Activated CD4-positive, alpha-beta T cell treated with anti-CD3 and anti-CD28 coated beads, Interleukin-2, amount 50 U/mL, for 24 hours (primary cell): ENCODE data around the gene CNTN1.
"Not testable (repeated sequence)": the region's sequence is repeated elsewhere in the genome, so short reads cannot be mapped to it uniquely, and the experiment has no call there.

ENCODE experiments used
- DNase-seq, 2 donors: peaks; one replicate each; pipeline ENCODE4 v3.0.0-alpha.2; 2020; ENCODE audit warnings: low read depth in 1 of 2, low spot score in 1 of 2

The CNTN1 gene

GRCh38 chr12:40697566-40698259 is 5.5 kb downstream of the CNTN1 start:
- no peak for DNase-seq

- DNase-seq: no peak
Measured at GRCh38 chr12:40701756-40702155, 9.5 kb downstream of the CNTN1 start.

GRCh38 chr12:40711121-40711520 is 18.9 kb downstream of the CNTN1 start:
- no peak for DNase-seq

- DNase-seq: no peak
Measured at GRCh38 chr12:40714636-40715035, 22.4 kb downstream of the CNTN1 start.

- no peak for DNase-seq
Measured at GRCh38 chr12:40716037-40716436, 23.8 kb downstream of the CNTN1 start.

GRCh38 chr12:40717576-40717975 is 25.3 kb downstream of the CNTN1 start:
- no peak for DNase-seq

GRCh38 chr12:40718878-40719372 is 26.7 kb downstream of the CNTN1 start:
- DNase-seq: no peak

- no peak for DNase-seq
Measured at GRCh38 chr12:40723001-40723400, 30.8 kb downstream of the CNTN1 start.

GRCh38 chr12:40726366-40726765 is 34.1 kb downstream of the CNTN1 start:
- DNase-seq: no peak

GRCh38 chr12:40727774-40728483 is 35.7 kb downstream of the CNTN1 start:
- DNase-seq: no peak

GRCh38 chr12:40730281-40730680 is 38.0 kb downstream of the CNTN1 start:
- DNase-seq: no peak

- DNase-seq: no peak
Measured at GRCh38 chr12:40733871-40734270, 41.6 kb downstream of the CNTN1 start.

- DNase-seq: no peak
Measured at GRCh38 chr12:40734276-40734675, 42.0 kb downstream of the CNTN1 start.

- no peak for DNase-seq
Measured at GRCh38 chr12:40735551-40736230, 43.5 kb downstream of the CNTN1 start.

- DNase-seq: not testable (repeated sequence)
Measured at GRCh38 chr12:40737416-40737815, 45.2 kb downstream of the CNTN1 start.

GRCh38 chr12:40738856-40739255 is 46.6 kb downstream of the CNTN1 start:
- no peak for DNase-seq

- DNase-seq: no peak
Measured at GRCh38 chr12:40742041-40742440, 49.8 kb downstream of the CNTN1 start.

- no peak for DNase-seq
Measured at GRCh38 chr12:40745386-40745785, 53.1 kb downstream of the CNTN1 start.

- no peak for DNase-seq
Measured at GRCh38 chr12:40749863-40750262, 57.6 kb downstream of the CNTN1 start.

- no peak for DNase-seq
Measured at GRCh38 chr12:40752011-40752410, 59.8 kb downstream of the CNTN1 start.

- no peak for DNase-seq
Measured at GRCh38 chr12:40760821-40761220, 68.6 kb downstream of the CNTN1 start.

- no peak for DNase-seq
Measured at GRCh38 chr12:40762072-40762471, 69.8 kb downstream of the CNTN1 start.
